ENCODE results near the gene IKZF1.

GRCh38 chr7:50284296-50284695 lies 20.2 kb upstream of the IKZF1 start:
- TF ChIP-seq YY1 (IDR thresholded peaks at IDR 0.05; ENCODE audit: insufficient read depth, insufficient read length) (no peak), ZNF274 (IDR thresholded peaks at IDR 0.05; ENCODE audit: low read depth, low read length) (no peak), SUZ12 (IDR thresholded peaks at IDR 0.05; ENCODE audit: extremely low read depth, insufficient read depth, insufficient read length) (no peak)
